D341Med (cell line): ENCODE measurements around the gene TIRAP.

Source experiments
- DNase-seq: peaks from one replicate; pipeline ENCODE4 v3.0.0; 2012; ENCODE audit warnings: low spot score

The TIRAP gene

GRCh38 chr11:126327281-126328000, 44.5 kb downstream of the TIRAP start:
- no peak for DNase-seq

GRCh38 chr11:126328001-126328390, 45.1 kb downstream of the TIRAP start:
- no peak for DNase-seq

- no peak for DNase-seq
Observed at GRCh38 chr11:126328444-126328843, 45.6 kb downstream of the TIRAP start.

- DNase-seq = no peak
Observed at GRCh38 chr11:126328938-126329643, 46.2 kb downstream of the TIRAP start.

GRCh38 chr11:126329644-126330211, 46.8 kb downstream of the TIRAP start:
- DNase-seq = no peak

- no peak for DNase-seq
Observed at GRCh38 chr11:126331286-126331685, 48.4 kb downstream of the TIRAP start.

GRCh38 chr11:126332221-126332711, 49.4 kb downstream of the TIRAP start:
- no peak for DNase-seq

GRCh38 chr11:126333142-126333541, 50.2 kb downstream of the TIRAP start:
- DNase-seq = no peak

- DNase-seq = no peak
Observed at GRCh38 chr11:126334659-126335462, 52.0 kb downstream of the TIRAP start.

- no peak for DNase-seq
Observed at GRCh38 chr11:126335463-126335760, 52.5 kb downstream of the TIRAP start.

- DNase-seq = no peak
Observed at GRCh38 chr11:126336138-126336541, 53.2 kb downstream of the TIRAP start.

- DNase-seq = no peak
Observed at GRCh38 chr11:126336671-126337101, 53.8 kb downstream of the TIRAP start.

GRCh38 chr11:126337126-126337473, 54.2 kb downstream of the TIRAP start:
- no peak for DNase-seq

- DNase-seq = no peak
Observed at GRCh38 chr11:126337474-126338241, 54.8 kb downstream of the TIRAP start.

- no peak for DNase-seq
Observed at GRCh38 chr11:126338346-126339055, 55.6 kb downstream of the TIRAP start.

- no peak for DNase-seq
Observed at GRCh38 chr11:126339073-126339862, 56.4 kb downstream of the TIRAP start.

GRCh38 chr11:126339863-126340434, 57.1 kb downstream of the TIRAP start:
- no peak for DNase-seq

GRCh38 chr11:126340960-126341606, 58.2 kb downstream of the TIRAP start:
- no peak for DNase-seq

GRCh38 chr11:126341760-126342161, 58.9 kb downstream of the TIRAP start:
- DNase-seq = no peak
